Suppressor macrophage treated with lipopolysaccharide for 1 hour (primary cell): Measurements from ENCODE around the gene KLRK1.
"Not testable (repeated sequence)": the region's sequence is repeated elsewhere in the genome, so short reads cannot be mapped to it uniquely, and the experiment has no call there.

ENCODE experiments used
- DNase-seq, 3 donors: peaks; one replicate each; pipeline ENCODE4 v3.0.0-alpha.2; 2020 to 2022

The KLRK1 gene

DNA sequence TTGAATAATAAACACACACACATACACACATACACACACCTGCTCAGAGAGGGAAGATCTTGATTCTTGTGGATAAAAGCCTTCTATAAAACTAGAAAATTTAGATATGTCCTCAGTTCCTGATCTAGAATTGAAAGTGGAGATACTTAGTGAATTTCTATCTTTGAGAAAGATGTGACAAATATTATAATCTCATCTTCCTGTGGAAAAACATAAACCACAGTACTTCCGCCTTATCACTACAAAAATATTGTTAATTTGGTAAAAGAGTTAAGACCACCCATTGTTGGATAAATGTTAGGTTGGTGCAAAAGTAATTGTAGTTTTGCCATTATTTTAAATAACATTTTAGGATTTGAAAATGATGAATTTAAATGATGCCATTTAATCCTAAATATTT lies at the start of gene KLRK1:
Gene KLRK1 (minus strand): TSS at position 138 of the 400 bp plus-strand sequence. CDS start 1,231 bp downstream, outside the sequence.
- DNase-seq, result no peak

DNA sequence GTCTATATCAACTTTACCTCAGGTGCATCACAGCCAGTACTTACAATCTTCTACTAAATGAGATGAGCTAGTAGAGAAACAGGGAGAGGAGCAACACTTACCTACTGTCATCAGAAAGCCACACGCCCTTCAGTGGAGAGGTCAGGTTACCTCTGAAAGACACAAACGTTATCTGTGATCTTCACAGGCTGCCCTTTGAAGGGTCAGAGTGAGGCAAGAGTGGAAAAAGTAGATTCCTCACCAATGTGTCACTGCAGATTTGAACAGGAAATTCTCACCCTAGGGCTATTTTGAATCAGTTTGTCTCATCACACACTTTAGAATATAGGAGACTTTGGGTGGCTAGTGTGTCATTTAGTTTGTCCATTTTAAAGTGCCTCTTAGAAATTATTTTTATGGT lies 47.8 kb upstream of the KLRK1 start:
- not testable (repeated sequence) for DNase-seq

DNA sequence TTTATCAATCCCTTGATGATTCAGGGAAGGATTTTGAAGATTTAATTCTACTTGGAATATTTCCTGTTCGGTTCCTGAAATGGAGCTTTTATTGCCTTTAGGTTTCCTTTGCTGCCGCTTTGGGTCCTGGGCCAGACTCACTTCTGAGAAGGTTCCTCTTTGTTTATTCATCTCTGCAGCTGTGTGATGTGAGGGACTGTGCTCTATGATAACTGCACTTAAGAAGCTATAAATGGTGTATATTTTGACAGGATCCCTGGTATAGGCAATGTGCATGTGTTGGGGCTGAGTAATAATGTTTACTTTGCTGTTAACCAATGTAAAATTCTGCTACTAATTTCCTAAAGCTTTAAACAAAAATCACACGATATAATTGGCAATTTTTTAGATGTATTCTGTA lies 46.0 kb upstream of the KLRK1 start, which contains the start of gene KLRC2:
Gene KLRC2 (minus strand): TSS at position 195 of the 400 bp plus-strand sequence. CDS start 24 bp downstream, at position 171.
- DNase-seq, result peak in 2 of 3 donors; percentile 18 to 24

DNA sequence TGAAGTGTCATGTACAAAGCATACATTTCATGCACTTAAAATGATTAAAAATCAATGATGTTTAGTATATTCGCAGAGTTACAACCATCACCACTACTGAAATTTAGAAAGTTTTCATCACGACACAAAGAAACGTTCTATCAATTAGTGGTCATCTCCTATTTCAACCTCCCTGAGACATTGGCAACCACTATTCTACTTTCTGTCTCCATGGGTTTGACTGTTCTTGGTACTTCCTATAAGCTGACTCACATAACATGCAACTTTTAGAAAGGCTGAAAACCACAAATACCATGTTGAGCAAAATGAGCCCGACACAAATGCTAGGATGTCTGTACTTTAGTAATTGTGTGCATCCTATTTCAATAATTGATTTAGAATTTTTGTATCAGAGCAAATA lies 40.8 kb upstream of the KLRK1 start:
- not testable (repeated sequence) for DNase-seq

DNA sequence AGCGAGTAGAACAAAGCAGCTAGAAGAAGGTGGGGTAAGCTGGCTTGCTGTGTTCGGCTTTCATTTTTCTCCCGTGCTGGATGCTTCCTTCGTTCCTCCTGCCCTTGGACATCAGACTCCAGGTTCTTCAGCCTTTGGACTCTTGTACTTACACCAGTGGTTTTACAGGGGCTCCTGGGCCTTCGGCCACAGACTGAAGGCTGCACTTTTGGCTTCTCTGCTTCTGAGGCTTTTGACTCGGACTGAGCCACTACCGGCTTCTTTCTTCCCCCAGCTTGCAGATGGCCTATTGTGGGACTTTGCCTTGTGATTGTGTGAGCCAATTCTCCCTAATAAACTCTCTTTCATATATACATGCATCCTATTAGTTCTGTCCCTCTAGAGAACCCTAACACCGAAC lies 36.1 kb upstream of the KLRK1 start:
- not testable (repeated sequence) for DNase-seq

DNA sequence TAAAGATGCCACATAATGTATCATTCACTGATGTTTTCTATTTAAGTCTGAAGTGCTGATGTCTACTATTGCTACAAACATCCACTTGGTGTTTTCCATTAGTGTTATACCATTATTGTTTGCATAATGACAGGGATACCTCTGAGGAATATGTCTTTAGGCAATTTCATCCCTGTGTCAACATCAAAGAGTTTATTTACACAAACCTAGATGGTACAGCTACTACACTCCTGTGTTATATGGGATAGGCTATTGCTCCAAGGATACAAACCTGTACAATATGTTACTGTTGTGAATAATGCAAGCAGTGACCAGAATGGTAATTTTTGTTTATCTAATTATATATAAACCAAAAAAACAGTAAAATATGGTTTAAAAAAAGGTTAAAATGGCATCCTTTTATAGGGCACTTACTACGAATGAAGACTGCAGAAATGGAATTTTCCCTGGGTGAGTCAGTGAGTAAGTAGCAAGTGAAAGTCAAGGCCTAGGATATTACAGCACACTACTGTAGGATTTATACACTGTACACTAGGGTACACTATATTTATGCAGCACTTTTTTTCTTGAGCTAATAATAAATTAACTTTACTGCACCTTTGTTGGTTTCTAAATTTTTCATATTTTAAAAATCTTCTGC lies 34.5 kb upstream of the KLRK1 start:
- DNase-seq, result peak in 1 of 3 donors; percentile 4

DNA sequence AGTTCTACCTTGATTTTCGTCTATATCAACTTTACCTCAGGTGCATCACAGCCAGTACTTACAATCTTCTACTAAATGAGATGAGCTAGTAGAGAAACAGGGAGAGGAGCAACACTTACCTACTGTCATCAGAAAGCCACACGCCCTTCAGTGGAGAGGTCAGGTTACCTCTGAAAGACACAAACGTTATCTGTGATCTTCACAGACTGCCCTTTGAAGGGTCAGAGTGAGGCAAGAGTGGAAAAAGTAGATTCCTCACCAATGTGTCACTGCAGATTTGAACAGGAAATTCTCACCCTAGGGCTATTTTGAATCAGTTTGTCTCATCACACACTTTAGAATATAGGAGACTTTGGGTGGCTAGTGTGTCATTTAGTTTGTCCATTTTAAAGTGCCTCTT lies 32.3 kb upstream of the KLRK1 start:
- not testable (repeated sequence) for DNase-seq

DNA sequence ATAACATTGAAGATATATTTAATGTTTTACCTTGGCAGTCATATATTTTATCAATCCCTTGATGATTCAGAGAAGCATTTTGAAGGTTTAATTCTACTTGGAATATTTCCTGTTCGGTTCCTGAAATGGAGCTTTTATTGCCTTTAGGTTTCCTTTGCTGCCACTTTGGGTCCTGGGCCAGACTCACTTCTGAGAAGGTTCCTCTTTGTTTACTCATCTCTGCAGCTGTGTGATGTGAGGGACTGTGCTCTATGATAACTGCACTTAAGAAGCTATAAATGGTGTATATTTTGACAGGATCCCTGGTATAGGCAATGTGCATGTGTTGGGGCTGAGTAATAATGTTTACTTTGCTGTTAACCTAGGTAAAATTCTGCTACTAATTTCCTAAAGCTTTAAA lies 30.5 kb upstream of the KLRK1 start, which contains the start of gene KLRC3:
Gene KLRC3 (minus strand): TSS at position 262 of the 400 bp plus-strand sequence. CDS start 45 bp downstream, at position 217.
- not testable (repeated sequence) for DNase-seq

DNA sequence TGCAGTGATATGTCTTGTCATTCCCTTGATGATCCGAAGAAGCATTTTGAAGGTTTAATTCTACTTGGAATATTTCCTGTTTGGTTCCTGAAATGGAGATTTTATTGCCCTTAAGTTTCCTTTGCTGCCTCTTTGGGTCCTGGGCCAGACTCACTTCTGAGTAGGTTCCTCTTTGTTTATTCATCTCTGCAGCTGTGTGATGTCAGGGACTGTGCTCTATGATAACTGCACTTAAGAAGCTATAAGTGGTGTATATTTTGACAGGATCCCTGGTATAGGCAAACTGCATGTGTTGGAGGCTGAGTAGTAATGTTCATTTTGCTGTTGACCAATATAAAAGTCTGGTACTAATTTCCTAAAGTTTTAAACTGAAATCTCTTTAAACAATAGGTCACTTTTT lies 19.6 kb upstream of the KLRK1 start, which contains the start of gene KLRC4:
Gene KLRC4 (minus strand): TSS at position 366 of the 400 bp plus-strand sequence. CDS start 182 bp downstream, at position 184.
- peak; percentile 36 to 52 (median 38) for DNase-seq

DNA sequence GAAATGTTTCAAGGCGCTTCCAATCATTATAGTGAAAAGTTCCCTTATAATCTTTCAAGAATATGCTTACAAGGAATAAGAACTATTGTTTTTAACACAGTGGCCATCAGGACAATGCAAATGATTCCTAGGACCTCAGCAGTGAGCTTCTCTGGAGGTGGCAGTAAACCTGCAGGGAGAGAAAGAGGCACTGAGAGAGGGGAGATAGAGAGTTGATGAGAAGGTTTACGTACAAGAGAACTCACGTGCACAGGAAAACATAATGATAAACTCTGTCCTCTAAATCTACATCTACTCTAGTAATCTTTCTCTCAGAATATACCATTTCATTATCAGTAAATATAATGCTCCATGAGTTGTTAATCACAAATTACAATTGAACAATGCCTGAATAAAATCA lies 19.0 kb upstream of the KLRK1 start:
- DNase-seq, result no peak

DNA sequence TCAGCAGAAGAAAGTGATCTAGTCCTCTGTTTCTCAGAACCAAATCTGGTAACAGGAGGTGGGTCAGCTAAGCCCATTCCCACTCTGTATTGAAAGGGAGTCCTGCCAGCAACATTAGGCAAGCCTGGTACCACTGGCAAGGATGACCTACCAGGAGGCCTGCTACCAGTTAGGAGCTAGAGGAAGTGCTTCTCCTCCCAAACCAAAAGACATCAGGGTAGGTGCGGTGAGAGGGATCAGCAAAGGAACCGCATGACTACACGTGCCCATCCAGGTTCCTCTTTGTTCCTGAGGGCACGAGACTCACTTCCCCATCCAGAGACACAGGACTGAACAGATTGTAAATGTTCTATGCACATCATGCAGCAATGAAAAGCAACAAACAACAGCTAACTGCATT lies 16.9 kb upstream of the KLRK1 start:
- DNase-seq, result peak; percentile 44 to 58 (median 55)

DNA sequence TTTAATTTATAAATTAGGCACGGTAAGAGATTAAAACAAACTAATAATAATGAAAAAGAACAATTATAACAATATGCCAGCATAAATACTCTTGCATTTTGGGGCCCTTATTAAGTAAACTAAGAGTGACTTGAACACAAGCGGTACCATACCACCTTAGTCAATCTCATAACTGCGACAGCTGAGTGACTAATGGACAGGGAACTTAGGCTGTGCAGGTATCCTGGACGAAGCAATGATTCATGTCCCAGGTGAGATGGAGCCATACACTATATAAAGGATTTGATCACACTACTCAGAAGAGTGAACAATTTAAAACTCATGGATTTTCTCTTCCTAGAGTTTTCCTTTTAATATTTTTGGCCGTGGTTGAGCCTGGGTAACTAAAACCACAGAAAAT lies 15.5 kb upstream of the KLRK1 start:
- DNase-seq, result no peak

DNA sequence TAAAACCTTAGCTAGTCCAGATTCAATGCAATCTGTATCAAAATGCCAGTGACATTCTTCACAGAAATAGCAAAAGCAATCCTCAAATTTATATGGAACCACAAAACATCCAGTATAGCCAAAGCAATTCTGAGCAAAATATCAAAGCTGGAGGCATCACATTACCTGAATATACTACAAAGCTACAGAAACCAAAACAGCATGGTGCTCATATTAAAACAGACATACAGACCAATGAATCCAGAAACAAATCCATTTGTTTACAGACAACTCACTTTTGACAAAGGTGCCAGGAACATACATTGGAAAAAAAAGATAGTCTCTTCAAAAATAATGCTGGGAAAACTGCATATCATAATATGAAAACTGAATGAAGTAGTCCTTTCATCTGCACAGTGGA lies 15.0 kb upstream of the KLRK1 start:
- DNase-seq, result no peak

DNA sequence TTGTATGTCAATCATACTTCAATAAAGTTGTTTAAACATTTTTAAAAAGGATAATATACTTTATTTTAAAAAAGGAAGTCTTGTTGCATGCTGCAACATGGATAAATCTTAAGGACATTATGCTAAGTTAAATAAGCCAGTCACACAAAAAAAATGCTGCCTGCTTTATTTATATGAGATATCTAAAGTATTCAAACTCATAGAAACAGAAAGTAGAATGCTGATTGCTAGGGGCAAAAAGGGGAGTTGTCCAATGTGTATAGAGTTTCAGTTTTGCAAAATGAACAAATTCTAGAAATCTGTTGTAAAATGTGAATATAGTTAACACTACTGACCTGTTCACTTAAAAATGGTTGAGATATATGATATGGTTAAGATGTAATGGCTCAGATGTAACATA lies 11.0 kb upstream of the KLRK1 start:
- DNase-seq, result no peak

DNA sequence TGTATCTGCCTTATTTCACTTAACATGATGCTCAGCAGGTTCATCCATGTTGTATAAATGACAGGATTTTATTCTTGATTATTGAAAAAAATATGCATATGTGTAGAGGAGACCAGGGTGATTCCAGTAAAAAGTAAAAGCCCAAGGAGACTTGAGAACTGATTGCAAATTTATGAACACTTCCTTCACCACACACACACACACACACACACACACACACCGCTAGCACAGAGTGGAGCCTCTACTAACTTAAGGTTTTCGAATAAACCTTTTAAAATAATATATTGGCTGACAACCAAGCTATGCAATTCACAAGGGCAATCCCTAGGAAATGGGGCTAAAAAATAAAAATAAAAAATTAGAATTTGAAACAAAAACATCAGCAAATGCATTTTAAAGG lies 8.3 kb upstream of the KLRK1 start:
- DNase-seq, result no peak

DNA sequence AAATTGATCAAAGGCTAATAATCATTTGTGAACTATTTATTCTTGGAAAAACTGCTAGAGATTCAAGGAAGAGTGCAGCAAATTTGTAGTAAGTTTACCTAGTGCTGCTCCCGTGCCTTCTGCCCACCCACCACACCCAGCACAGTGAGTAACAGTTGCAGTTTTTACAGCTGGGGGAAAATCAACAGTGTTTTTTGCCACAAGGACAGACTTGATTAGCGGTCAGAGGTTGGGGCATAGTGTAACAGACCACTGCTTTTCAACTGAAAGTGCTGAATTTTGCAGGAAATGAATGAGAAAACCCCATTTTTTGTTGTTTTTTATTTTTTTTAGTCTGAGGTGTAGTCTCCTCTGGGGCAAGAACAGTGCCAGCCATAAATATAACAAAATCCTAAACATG lies 7.5 kb upstream of the KLRK1 start:
- no peak for DNase-seq

DNA sequence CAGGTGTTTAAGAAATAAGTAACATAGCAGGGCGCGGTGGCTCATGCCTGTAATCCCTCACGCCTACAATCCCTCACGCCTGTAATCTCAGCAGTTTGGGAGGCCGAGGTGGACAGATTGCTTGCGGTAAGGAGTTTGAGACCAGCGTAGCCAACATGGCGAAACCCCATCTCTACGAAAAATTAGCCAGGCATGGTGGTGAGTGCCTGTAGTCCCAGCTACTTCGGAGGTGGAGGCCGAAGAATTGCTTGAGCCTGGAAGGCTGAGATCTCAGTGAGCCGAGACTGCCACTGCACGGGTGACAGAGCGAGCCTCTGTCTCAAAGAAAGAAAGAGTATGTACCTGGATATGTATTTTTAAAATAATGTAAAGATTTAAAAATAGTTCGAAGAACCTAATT lies 6.3 kb upstream of the KLRK1 start:
- not testable (repeated sequence) for DNase-seq

DNA sequence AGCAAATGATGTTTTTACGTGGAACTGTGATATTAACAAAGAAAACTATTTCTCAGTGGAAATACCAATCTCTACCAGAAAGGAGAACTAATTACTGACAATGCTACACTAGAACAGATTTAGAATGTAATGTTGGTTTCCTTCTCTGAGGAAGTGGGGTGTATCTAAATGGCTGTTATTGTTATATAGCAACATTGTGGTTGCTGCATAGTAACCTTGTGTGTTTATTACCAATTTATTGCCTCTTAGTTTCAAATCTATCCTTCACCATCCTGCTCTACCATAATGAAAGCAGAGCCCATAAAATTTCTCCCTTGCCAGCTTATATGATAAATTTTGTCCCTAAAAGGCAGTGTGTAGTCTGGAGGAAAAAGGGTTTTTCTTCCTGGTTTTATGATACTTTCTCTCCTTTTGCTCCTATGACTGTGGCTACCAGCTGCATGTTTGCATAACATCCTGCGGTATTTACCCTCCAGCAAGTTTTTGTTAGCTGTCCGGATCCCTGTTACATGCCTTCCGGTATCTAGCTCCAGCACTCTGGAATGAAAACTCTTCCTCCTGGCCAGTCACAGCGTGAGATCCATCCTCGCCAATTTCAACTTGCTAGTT lies 5.7 kb upstream of the KLRK1 start:
- DNase-seq, result peak; percentile 50 to 69 (median 61)

DNA sequence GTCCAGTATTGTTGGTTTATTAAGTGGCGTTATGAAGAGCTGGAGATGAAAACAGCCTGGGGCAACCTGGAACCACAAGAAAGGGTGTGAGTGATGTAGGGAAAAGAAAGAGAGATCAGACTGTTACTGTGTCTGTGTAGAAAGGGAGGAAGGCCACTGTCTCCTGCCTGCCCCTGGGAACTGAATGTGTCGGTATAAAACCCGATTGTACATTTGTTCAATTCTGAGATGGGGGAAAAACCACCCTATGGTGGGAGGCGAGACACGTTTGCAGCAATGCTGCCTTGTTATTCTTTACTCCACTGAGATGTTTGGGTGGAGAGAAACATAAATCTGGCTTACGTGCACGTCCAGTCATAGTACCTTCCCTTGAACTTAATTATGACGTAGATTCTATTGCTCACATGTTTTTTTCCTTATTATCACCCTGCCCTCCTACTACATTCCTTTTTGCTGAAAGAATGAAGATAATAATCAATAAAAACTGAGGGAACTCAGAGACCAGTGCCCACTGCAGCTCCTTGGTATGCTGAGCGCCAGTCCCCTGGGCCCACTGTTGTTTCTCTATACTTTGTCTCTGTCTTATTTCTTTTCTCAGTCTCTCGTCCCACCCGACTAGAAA lies 4.8 kb upstream of the KLRK1 start:
- not testable (repeated sequence) for DNase-seq

DNA sequence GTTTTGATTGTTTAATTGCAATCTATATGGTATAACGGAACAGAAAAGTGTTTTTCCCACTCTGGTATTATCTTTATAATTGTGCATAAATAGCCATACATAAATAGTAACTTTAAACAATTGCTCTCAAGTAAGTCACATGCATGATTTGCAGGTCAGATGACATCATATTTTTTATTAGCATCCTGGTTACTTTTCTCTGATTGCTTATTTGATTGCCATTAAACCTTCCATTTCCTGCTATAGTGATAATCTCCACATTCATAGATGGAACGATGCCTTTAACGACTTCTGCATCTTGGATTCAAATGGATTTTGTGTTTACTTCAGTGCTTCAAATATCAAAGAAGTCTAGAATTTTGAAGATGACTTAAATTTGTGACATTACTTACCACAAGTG lies 3.5 kb upstream of the KLRK1 start:
- no peak for DNase-seq

DNA sequence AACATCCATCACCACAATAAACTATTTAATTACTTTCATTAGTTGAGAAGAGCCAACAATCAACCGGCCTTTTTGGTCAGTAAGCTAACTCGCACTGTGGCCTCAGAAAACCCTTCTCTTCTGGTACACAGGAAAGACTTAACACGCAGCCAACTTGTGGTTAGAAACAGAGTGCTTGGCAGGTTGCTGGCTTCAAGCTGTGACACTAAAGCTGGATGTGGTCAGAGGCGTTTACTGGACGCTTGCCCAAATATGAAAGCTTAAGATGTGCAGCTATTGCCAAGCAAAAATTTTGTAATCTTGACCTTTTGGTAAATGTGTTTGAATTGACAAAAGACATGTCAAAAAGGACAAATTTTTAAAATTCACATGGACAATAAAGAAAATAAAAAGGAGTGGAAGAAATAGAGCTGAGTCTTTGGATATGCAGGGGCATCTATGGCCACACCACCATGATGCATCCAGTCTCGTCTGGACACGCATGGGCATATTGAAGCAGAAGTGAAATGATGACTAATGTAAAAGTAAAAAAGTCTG lies 2.6 kb upstream of the KLRK1 start:
- DNase-seq, result peak; percentile 52 to 72 (median 70)

DNA sequence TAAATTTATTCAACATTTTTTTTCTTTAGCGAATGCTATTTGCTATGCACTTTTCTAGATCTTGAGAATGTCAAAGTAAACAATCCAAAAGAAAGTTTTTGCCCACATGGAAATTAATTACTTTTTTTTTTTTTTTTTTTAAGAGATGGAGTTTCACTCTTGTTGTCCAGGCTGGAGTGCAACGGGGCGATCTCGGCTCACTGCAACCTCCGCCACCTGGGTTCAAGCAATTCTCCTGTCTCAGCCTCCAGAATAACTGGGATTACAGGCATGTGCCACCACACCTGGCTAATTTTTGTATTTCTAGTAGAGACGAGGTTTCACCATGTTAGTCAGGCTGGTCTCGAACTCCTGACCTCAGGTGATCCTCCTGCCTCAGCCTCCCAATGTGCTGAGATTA lies 1.1 kb upstream of the KLRK1 start:
- not testable (repeated sequence) for DNase-seq

DNA sequence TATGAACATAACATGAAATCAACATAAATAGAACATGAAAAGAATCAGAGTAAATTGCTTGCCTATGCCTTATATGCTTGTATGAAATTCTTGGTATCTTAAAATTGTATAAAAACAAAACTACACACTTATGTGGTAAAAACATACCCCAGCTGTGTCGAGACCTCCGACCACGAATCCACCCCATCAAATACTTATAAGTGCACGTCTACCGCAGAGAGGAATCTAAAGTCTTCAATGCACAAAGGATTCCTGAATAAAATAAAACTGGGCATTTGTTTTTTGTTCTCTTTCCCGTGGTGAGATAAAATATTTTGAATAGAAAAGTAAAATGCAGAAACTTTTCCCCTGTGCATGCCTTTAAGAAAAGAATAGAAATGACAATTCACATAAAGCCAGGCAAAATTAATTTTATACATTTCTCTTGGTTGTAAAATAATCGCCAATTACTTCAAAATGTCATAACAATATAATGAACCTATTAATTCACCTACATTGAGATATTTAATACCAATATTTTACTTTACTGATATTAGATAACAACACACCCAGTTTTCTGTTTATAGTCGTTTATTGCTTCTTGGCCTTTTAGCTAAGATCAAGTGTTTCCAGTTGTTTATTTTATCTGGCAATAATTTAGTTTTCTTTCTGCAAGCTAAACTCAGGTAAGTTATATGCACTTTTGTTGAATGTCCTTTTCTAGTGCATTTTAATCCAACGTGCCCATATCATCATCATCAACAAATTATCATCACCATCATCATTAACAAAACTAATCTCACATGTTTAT lies 1.0 kb downstream of the KLRK1 start:
- no peak for DNase-seq
